ENCODE data around the gene FAM3B.

- TF ChIP-seq, protein P1, sequence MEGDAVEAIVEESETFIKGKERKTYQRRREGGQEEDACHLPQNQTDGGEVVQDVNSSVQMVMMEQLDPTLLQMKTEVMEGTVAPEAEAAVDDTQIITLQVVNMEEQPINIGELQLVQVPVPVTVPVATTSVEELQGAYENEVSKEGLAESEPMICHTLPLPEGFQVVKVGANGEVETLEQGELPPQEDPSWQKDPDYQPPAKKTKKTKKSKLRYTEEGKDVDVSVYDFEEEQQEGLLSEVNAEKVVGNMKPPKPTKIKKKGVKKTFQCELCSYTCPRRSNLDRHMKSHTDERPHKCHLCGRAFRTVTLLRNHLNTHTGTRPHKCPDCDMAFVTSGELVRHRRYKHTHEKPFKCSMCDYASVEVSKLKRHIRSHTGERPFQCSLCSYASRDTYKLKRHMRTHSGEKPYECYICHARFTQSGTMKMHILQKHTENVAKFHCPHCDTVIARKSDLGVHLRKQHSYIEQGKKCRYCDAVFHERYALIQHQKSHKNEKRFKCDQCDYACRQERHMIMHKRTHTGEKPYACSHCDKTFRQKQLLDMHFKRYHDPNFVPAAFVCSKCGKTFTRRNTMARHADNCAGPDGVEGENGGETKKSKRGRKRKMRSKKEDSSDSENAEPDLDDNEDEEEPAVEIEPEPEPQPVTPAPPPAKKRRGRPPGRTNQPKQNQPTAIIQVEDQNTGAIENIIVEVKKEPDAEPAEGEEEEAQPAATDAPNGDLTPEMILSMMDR (conservative IDR thresholded peaks at IDR 0.05; ENCODE audit: low read depth, low read length): no peak
- TF ChIP-seq RAD21 (IDR thresholded peaks at IDR 0.05; ENCODE audit: low read length) (no peak), MAFK (IDR thresholded peaks at IDR 0.05; ENCODE audit: low read depth, low read length) (no peak), POLR2A (IDR thresholded peaks at IDR 0.05; ENCODE audit: low read depth, low read length) (no peak), MXI1 (IDR thresholded peaks at IDR 0.05; ENCODE audit: borderline replicate concordance, low read depth, low read length) (no peak), SMC3 (IDR thresholded peaks at IDR 0.05; ENCODE audit: low read depth, low read length) (no peak), RFX5 (IDR thresholded peaks at IDR 0.05; ENCODE audit: low read depth, low read length) (no peak), CEBPB (IDR thresholded peaks at IDR 0.05; ENCODE audit: low read depth, low read length) (no peak), FOS (IDR thresholded peaks at IDR 0.05; ENCODE audit: low read depth, low read length) (no peak), MAZ (IDR thresholded peaks at IDR 0.05; ENCODE audit: borderline replicate concordance, low read depth, low read length) (no peak), RCOR1 (IDR thresholded peaks at IDR 0.05; ENCODE audit: insufficient replicate concordance, low read length) (no peak)
- TF ChIP-seq, protein P2, sequence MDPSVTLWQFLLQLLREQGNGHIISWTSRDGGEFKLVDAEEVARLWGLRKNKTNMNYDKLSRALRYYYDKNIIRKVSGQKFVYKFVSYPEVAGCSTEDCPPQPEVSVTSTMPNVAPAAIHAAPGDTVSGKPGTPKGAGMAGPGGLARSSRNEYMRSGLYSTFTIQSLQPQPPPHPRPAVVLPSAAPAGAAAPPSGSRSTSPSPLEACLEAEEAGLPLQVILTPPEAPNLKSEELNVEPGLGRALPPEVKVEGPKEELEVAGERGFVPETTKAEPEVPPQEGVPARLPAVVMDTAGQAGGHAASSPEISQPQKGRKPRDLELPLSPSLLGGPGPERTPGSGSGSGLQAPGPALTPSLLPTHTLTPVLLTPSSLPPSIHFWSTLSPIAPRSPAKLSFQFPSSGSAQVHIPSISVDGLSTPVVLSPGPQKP (IDR thresholded peaks at IDR 0.05; ENCODE audit: borderline replicate concordance, low read depth, low read length): no peak
- TF ChIP-seq, protein P3, sequence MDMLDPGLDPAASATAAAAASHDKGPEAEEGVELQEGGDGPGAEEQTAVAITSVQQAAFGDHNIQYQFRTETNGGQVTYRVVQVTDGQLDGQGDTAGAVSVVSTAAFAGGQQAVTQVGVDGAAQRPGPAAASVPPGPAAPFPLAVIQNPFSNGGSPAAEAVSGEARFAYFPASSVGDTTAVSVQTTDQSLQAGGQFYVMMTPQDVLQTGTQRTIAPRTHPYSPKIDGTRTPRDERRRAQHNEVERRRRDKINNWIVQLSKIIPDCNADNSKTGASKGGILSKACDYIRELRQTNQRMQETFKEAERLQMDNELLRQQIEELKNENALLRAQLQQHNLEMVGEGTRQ (IDR thresholded peaks at IDR 0.05; ENCODE audit: low read depth, low read length): no peak
These were observed 8.7 kb downstream of the FAM3B start for GRCh38 chr21:41325138-41325912.

Measured in IMR-90 (cell line).